GM19467 (cell line): ENCODE measurements around the gene NCAPD2.
"Not testable (repeated sequence)": the region's sequence is repeated elsewhere in the genome, so short reads cannot be mapped to it uniquely, and the experiment has no call there.

Experiments
- ATAC-seq: cut with Tn5 transposase; IDR thresholded peaks from one replicate; pipeline ENCODE4 v1.9.1; 2021; ENCODE audit warnings: mild to moderate bottlenecking, moderate library complexity; ENCODE audit not compliant: unreplicated experiment

Gene NCAPD2

GRCh38 chr12:6548966-6549683, 55.2 kb downstream of the NCAPD2 start:
- no peak for ATAC-seq

- no peak for ATAC-seq
Observed at GRCh38 chr12:6549684-6550151, 55.8 kb downstream of the NCAPD2 start.

GRCh38 chr12:6550294-6551062, 56.6 kb downstream of the NCAPD2 start:
- ATAC-seq = no peak

- no peak for ATAC-seq
Observed at GRCh38 chr12:6551063-6551461, 57.2 kb downstream of the NCAPD2 start.

- no peak for ATAC-seq
Observed at GRCh38 chr12:6551496-6552139, 57.7 kb downstream of the NCAPD2 start.

- ATAC-seq = no peak
Observed at GRCh38 chr12:6552140-6552551, 58.2 kb downstream of the NCAPD2 start.

- ATAC-seq = no peak
Observed at GRCh38 chr12:6553051-6553868, 59.4 kb downstream of the NCAPD2 start.

GRCh38 chr12:6554168-6555017, 60.5 kb downstream of the NCAPD2 start:
- peak; percentile 60 for ATAC-seq

GRCh38 chr12:6555018-6555691, 61.3 kb downstream of the NCAPD2 start:
- ATAC-seq = peak; percentile 5

GRCh38 chr12:6556496-6556817, 62.6 kb downstream of the NCAPD2 start:
- ATAC-seq = not testable (repeated sequence)

- ATAC-seq = no peak
Observed at GRCh38 chr12:6556857-6557256, 63.0 kb downstream of the NCAPD2 start.

GRCh38 chr12:6558014-6558760, 64.3 kb downstream of the NCAPD2 start:
- ATAC-seq = not testable (repeated sequence)

- no peak for ATAC-seq
Observed at GRCh38 chr12:6559500-6559899, 65.6 kb downstream of the NCAPD2 start.

GRCh38 chr12:6560501-6561205, 66.8 kb downstream of the NCAPD2 start:
- ATAC-seq = no peak

- no peak for ATAC-seq
Observed at GRCh38 chr12:6562881-6563280, 69.0 kb downstream of the NCAPD2 start.

GRCh38 chr12:6563448-6564050, 69.6 kb downstream of the NCAPD2 start:
- ATAC-seq = no peak

GRCh38 chr12:6567112-6567670, 73.3 kb downstream of the NCAPD2 start:
- no peak for ATAC-seq
